ENCODE measurements around the gene ISL2. TPM values are rescaled to one million over a fixed set of nuclear protein-coding genes. Genes with fewer than 3 reads are reported as not detected.

ISL2 gene
- total RNA-seq, 1 experiment from 2014 or later: 0.15 TPM

- H3K18ac ChIP-seq (ENCODE audit: insufficient read length, low read depth, low read length): no peak overlapping the region
- Mint-ChIP-seq H3K4me3 (peak overlapping the region in 1 of 2 experiments; percentile 6; a peak in 2 of 5 replicates), H3K9me3 (peaks cover 0 to 20% of the 10 kb centered on the region in 2 experiments; a peak in 3 of 5 replicates), H3K4me1 (peaks cover 32 to 40% of the 10 kb centered on the region in 2 experiments), H3K27ac (no peak overlapping the region), H3K36me3 (ENCODE audit: insufficient read depth in 1 of 3, low read depth in 3 of 3) (no peaks in the 10 kb centered on the region; a peak in 1 of 7 replicates), H3K27me3 (ENCODE audit: low read depth) (peaks cover 75% of the 10 kb centered on the region)
- WGBS (ENCODE audit: extremely low coverage, insufficient read length, low lambda C conversion rate): no CpG with 5 or more reads among the region's 9 CpGs
- H3K4ac ChIP-seq (ENCODE audit: low read depth, low read length): no peak overlapping the region
- H2BK5ac ChIP-seq (ENCODE audit: insufficient read length, low read length): no peak overlapping the region
- no peak overlapping the region for H2BK15ac ChIP-seq (ENCODE audit: low read depth, low read length)
- no peak overlapping the region for H2AFZ ChIP-seq (ENCODE audit: low read length)
- H2AK5ac ChIP-seq (ENCODE audit: insufficient read length, low read length): no peak overlapping the region
- H3K9me3 ChIP-seq (ENCODE audit: control insufficient read depth, low read depth, low read length): no peaks in the 10 kb centered on the region
- H4K20me1 ChIP-seq (ENCODE audit: control insufficient read depth, insufficient read depth, insufficient read length): no peaks in the 10 kb centered on the region
- H4K8ac ChIP-seq (replicated peaks; ENCODE audit: insufficient read length, low read depth, low read length): no peak overlapping the region
- TF ChIP-seq CTCF (conservative IDR thresholded peaks at IDR 0.05): peak; percentile 66
- no peak overlapping the region for H3K9ac ChIP-seq (ENCODE audit: extremely low read depth, insufficient read length, low read length)
- H3T11ph ChIP-seq (ENCODE audit: low read length): no peak overlapping the region
- H3K27me3 ChIP-seq (ENCODE audit: insufficient read depth, low read length): peaks cover 22% of the 10 kb centered on the region
- H3K4me1 ChIP-seq (ENCODE audit: insufficient read depth, low read length): no peaks in the 10 kb centered on the region; the same call in 1 of the 2 replicates
- no peak overlapping the region for H2BK120ac ChIP-seq (ENCODE audit: low read depth, low read length, poor library complexity, severe bottlenecking)
- no peaks in the 10 kb centered on the region for H3K79me1 ChIP-seq (ENCODE audit: insufficient read depth, low read depth, low read length, poor library complexity, severe bottlenecking)
- H3K23ac ChIP-seq (ENCODE audit: insufficient read length, low read depth, low read length): no peak overlapping the region
- H3K56ac ChIP-seq (ENCODE audit: insufficient read length, low read depth, low read length): no peak overlapping the region
- H3K4me2 ChIP-seq (ENCODE audit: insufficient read depth, insufficient read length, low read length): no peak overlapping the region
- H3K27ac ChIP-seq (ENCODE audit: insufficient read length, low read depth, low read length): no peak overlapping the region
- H2BK12ac ChIP-seq (ENCODE audit: insufficient read length, low read depth, low read length): no peak overlapping the region
- no peak overlapping the region for H2BK20ac ChIP-seq (ENCODE audit: low read depth, low read length, poor library complexity, severe bottlenecking)
- no peaks in the 10 kb centered on the region for H3K79me2 ChIP-seq (ENCODE audit: insufficient read depth, low read length)
- no peak overlapping the region for H3K14ac ChIP-seq (ENCODE audit: insufficient read depth, low read length)
- no peak overlapping the region for H4K91ac ChIP-seq (ENCODE audit: insufficient read length, low read depth, low read length)
- no peak overlapping the region for H4K5ac ChIP-seq (ENCODE audit: insufficient read length, low read depth, low read length)
- H3K23me2 ChIP-seq (ENCODE audit: insufficient read length, low read depth, low read length, poor library complexity, severe bottlenecking): peaks cover 14% of the 10 kb centered on the region
- peak; percentile 69 for DNase-seq
Measured at GRCh38 chr15:76333720-76334437, 2.7 kb upstream of the ISL2 start.

All from H9 (cell line).